GM21390 (cell line): ENCODE measurements around the gene SLC12A5.

Experiments used
- ATAC-seq: cut with Tn5 transposase; IDR thresholded peaks from one replicate; pipeline ENCODE4 v1.9.1; 2021; ENCODE audit not compliant: unreplicated experiment

Gene SLC12A5

GRCh38 chr20:46053416-46053815 is 24.4 kb downstream of the SLC12A5 start:
- ATAC-seq, result no peak

GRCh38 chr20:46054606-46055005 is 25.6 kb downstream of the SLC12A5 start:
- no peak for ATAC-seq

GRCh38 chr20:46055269-46055668 is 26.3 kb downstream of the SLC12A5 start:
- ATAC-seq, result no peak

- no peak for ATAC-seq
Measured at GRCh38 chr20:46056027-46056833, 27.2 kb downstream of the SLC12A5 start.

GRCh38 chr20:46056970-46057855 is 28.2 kb downstream of the SLC12A5 start:
- no peak for ATAC-seq

- no peak for ATAC-seq
Measured at GRCh38 chr20:46057856-46058598, 29.0 kb downstream of the SLC12A5 start.

GRCh38 chr20:46058599-46059281 is 29.7 kb downstream of the SLC12A5 start:
- ATAC-seq, result no peak

GRCh38 chr20:46060301-46060881 is 31.4 kb downstream of the SLC12A5 start:
- no peak for ATAC-seq

- ATAC-seq, result no peak
Measured at GRCh38 chr20:46060975-46061374, 32.0 kb downstream of the SLC12A5 start.

GRCh38 chr20:46062151-46062550 is 33.1 kb downstream of the SLC12A5 start:
- ATAC-seq, result no peak

- no peak for ATAC-seq
Measured at GRCh38 chr20:46062621-46063020, 33.6 kb downstream of the SLC12A5 start.

GRCh38 chr20:46063151-46063550 is 34.1 kb downstream of the SLC12A5 start:
- no peak for ATAC-seq

- ATAC-seq, result no peak
Measured at GRCh38 chr20:46063652-46064054, 34.6 kb downstream of the SLC12A5 start.

- ATAC-seq, result no peak
Measured at GRCh38 chr20:46065006-46065405, 36.0 kb downstream of the SLC12A5 start.

GRCh38 chr20:46065691-46066090 is 36.7 kb downstream of the SLC12A5 start:
- ATAC-seq, result no peak

GRCh38 chr20:46070215-46070900 is 41.3 kb downstream of the SLC12A5 start:
- ATAC-seq, result no peak

GRCh38 chr20:46071573-46071972 is 42.6 kb downstream of the SLC12A5 start:
- no peak for ATAC-seq

GRCh38 chr20:46073024-46073423 is 44.0 kb downstream of the SLC12A5 start:
- ATAC-seq, result no peak

GRCh38 chr20:46073443-46073842 is 44.4 kb downstream of the SLC12A5 start:
- no peak for ATAC-seq

- ATAC-seq, result no peak
Measured at GRCh38 chr20:46074006-46074405, 45.0 kb downstream of the SLC12A5 start.
